Fibroblast of the conjunctiva (primary cell): ENCODE measurements around the gene PLXNA2.

Experiments used
- DNase-seq: peaks from one replicate; pipeline ENCODE4 v3.0.0-alpha.2; 2010; ENCODE audit warnings: low read depth

Gene PLXNA2

DNA sequence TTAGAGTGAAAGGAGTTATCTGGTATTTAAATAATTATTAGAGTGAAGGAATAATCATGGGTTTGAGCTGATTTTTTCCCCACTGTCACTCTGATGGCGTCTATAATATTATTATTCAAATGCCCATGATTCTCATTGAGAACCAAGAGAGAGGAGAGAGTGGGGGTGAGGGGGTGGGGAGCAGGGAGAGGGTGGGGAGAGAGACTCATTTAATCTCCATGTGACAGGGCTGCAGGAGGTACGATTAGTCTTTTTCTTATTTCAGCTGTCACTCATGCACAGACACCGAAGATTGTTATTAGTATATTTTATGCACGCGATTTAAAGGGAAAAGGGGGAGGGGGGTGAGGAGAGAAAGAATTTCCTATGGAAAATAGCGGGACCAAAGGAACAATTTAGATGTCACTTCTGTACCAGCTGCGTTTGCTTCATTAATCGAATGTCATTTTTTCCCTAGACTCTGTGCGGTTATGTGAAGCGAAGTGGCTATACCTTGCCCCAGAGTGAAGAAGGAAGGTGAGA lies 19.9 kb downstream of the PLXNA2 start:
- DNase-seq, result no peak

DNA sequence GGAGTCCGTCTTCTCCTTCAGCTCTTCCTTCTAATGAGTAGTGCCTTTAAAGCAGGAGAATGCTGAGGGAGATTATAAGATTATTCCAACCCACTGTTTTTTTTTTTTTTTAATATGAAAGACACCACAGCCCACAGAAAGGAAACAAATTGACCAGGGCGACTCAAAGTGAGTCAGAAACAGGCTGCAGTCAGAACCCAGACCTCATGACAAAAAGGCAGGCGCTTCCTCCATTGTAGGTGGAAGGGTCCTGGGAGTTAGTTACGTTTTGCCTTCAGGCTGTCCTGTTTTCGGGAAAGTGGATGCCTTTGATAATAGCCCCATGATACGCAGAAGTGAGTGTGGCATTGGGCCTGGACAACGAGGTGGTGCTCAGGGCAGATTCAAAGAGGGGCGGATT lies 21.0 kb downstream of the PLXNA2 start:
- no peak for DNase-seq

DNA sequence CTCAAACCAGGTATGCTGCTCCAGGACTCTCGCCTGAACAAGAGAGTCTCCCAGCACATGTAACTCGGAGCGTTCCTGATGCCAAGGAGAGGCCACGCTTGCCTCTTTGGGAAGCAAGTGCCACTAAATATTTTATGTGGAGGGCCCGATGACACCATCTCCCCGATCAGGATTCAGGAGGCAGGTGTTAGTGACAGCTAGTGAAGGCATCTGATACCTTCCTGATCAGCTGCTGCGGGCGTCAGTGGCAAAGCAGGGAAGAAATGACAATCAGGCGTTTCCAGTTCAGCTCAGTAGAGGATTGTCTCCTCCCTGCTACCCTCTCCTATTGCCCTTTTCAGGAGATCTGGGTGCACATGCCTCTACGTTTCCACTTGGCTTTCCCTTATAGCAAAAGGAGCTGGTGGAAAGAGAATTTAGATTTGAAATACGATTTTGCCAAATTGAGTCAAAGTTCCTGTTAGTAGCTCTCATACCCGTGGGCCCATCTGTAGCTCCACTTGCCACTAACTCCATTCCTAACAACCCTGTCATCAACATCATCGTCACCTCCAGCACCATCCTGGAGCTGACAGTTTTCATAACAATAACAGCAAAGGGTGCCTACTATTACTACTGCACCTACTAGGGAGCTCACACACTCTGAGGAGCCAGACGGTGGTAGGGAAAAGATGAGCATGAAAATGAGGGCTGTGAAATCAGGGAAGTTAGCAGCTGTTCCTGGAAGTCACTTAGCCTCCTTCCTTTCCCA lies 21.6 kb downstream of the PLXNA2 start:
- no peak for DNase-seq

DNA sequence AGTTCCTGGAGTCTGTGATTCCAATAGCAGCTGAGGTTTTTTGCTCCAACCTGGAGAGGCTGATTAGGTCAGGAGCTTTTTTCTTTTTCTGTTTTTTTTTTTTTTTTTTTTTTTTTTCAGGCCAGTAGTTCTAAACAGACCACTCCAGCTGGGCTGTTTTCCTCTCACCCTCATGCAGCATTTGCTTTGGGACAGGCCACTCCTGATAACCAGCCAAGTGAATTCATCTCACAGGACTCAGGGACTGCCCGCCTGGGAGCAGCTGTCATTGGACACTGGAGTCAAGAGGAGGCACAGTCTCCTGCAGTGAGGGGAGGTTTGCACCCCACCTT lies 22.9 kb downstream of the PLXNA2 start:
- DNase-seq, result no peak

DNA sequence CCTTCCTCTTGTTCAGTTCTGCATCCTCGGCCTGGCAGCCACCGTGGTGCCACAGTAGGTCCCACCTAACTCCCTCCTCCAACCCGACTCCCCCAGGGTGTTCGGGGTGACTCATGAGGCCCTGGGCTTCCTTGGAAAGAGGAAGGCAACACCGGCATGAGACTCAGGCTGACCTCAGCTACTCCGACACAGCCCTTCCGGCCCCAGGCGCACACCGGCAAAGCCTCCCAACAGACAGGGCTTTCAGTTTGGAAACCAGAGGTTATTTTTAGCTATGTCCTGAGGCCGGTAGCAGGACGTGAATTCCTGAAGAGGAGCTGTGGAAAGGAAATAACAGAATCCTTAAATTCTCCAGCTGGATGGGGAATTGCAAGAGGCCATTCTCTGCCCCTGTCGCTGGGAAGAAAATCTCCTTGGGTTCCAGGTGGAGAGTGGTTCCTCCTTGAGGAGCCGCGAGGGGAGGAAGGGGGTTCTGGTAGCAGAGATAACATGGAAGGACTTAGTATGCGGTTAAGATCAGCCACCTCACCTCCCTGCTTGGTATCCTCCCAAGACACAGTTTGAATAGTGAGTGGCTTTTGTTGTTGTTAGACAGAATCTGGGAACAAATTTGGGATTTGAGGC lies 24.4 kb downstream of the PLXNA2 start:
- no peak for DNase-seq

DNA sequence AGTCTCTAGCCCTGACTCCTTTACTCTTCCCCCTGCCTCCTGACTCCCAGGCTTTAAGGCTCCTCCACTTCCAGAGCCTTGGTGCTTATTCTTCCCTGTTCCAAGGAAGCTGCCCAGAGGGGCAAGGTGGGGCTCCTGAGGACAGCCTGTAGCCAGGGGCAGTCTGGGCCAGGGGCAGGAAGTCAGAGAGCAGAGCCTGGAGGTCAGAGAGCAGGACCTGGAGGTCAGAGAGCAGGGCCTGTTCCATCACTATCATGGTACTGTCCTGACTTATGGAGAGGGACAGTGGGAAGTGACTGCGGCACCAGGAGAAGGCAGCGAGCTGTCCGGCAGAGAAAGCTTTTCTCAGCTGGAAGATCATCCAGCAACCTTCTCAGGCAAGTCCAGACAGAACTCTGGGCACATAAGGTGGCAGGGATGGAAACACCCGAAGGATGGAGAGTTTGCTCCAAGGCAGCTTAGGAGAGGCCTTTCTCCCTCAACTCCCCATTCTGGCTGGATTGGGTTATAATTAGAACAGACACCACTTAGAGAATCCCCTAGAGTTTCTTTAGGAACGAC lies 25.0 kb downstream of the PLXNA2 start:
- DNase-seq, result no peak

DNA sequence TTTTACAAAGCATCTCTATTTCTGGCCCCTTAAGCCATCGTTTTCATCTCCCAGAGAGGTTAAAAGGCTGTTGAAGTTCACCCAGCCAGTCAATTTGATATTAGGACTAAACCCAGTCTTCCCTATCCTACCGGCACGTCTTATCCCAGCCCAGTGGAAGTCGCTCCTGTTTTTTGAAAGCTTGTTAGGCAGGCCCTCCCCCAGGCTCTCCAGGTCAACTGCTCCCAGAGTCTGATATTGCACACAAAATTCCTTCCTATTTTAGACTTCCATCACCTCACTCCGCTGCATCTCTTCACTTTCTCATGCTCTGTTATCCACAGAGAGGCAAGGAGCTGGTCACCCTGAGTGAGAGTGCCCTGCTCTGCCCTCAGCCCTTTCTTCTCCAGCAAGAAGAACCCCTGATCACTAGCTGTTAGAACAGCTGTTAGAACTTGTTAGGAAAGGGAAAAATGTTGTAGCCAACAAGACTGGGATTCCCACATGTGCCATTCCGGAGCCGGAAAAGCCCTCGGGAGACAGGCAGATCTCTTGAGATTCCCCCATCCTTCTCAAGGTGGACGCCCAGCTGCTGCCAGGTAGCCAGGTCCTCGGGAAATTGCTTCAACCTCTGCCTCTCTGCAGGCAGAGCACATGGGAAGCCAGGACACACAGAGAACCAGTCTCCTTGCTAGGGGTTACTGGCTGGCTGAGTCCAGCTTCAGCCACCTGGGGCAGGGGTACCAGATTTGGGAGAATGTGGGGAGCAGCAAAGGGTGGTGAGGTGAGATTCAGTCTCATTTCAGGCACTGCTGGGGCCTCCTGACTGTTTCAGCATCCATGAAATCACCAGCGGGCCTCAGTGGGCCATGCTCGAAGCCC lies 25.7 kb downstream of the PLXNA2 start:
- DNase-seq, result no peak

DNA sequence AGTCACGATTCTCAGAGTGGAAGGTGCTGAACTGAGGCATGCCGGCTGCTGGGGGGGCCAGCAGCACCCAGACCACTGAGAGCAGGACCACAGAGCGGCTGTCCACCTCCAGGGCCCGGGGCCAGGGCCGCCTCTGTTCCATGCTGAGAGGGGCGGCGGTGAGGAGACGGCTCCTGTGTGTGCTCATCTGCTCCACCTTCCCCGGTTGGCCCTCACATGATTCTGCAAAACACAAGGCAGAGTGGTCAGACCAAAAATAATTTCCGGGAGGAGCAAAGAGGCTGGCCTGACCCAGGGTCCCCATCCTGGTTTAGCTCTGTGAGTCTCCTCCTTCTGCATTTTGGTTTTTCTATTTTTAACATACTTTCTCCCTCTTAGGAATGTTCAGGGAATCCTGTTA lies 26.4 kb downstream of the PLXNA2 start:
- DNase-seq, result no peak

DNA sequence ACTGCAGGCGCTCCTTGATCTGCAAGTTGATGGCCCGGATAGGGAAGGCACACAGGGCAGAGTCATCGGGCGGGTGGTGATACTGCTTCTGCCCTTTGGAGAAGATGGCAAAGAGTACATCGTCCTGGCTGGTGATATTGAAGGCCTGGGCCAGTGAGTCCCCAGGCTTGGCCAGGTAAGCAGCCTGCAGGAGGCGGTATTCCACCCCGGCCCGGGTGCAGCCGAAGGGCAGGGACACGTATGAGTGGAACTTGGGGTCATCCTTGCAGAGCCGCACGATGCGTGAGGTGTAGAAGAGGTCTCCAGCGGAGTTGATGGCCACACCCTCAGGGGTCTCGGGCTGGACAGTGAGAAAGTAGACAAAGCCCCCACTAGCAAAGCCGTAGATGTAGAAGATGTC lies 27.4 kb downstream of the PLXNA2 start:
- no peak for DNase-seq

DNA sequence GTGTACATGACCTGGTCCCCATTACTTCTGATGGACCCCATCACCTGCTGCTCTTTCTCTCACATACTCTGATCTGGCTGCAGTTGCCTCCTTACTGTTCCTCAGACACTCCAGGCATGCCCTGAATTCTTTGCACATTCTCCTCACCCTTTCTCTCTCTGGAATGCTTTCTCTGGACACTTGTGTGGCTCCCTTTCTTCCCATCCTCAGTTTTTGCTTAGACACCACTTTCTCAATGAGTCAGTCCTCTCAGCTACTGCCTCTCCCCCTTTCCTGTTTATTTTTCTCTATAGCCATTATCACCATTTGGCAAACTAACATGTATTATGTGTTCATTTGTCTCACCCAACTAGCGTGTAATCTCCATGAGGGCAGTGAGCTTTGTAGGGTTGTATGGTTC lies 28.1 kb downstream of the PLXNA2 start:
- no peak for DNase-seq

DNA sequence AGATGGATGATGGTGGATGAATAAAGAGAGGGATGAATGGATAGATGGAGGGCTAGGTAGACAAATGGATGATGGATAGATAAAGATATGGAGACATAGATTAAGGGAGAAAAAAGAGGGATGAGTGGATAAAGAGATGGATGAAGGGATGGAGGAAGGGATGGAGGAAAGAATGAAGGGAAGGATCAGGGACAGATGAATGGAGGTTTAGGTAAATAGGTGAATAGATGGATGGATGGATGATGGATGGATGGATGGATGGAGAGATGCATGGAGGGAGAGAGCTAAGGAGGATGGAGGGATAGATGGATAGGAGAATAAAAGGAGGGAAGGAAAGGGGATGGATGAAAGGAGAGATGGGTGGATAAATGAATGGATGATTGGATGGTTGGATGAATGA lies 28.8 kb downstream of the PLXNA2 start:
- no peak for DNase-seq

DNA sequence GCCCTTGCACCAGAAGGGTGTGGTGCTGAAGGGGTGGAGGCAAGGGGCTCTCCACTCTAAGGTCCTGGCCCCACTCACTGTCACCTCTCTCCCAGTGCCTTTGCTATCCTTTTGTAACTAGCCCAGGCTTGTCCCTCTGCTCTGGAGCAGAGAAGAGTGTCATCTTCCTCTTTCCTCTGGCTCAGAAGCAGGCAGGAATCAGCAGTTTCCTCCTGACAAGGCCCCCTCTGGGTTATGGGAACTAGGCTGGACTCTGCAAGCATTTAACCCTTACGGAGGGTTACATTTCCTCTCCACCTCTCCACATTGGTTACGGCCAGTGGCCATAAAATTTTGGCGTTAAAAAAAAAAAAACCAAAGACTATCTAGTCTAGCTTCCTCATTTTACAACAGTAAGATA lies 30.4 kb downstream of the PLXNA2 start:
- DNase-seq, result no peak

DNA sequence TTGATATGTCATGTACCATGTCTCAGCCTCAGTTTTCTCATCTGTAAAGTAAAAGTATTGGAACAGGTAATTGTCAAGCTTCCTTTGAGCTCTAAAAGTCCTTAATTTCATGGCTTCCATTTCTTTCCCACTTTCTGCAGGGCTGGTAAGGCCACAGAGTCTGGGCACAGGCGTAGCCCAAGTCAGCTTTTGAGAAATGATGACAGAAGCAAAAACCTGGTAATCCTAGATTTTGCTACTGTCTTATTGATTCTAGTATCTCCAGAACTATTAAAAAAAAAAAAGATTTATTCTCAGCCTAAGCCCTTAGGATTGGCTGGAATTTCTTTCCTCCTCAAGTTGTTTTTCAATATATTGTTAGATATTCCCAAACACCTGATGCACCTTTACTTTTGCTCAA lies 31.3 kb downstream of the PLXNA2 start:
- no peak for DNase-seq

DNA sequence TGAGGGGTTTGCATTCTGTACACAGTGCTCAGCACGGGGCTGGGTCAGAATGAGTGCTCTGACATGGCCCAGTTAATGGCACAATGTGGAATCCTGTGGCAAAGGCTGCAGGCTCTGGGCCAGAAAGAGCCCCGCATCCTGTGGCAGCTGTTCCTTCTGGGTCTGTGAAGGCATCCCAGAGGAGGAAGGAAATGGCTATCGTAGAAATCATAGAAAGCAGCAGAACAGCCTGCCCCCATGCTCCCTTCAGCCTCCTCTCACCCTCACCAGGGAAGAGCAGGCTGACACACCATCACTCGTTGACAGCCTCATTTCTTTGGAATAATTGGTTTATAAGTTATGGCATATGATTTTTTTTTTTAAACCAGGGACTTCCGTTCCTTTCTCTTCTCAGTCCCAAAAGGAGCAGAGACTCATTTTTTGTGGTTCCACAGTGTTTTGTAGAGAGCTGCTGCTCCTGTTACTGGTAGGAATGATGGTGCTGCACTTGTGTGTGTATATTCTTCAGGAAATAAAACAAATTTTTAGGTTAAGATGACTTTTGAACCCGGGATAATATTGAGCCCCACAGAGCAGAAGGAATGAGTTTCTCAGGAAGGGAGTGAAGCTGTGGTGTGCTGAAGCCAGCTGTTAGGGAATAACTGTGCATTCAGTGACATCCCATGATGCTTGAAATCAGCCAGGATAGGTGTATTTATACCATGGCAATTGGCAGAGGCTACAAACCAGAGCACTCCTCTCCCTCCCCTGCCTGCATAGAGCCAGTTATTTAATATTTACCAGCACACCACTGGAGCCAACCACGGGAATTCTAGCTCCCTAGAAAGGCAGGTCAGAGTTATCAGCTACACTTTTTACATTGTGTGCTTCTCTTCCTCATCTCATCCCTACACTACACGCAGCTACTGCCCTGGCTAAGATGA lies 32.0 kb downstream of the PLXNA2 start:
- DNase-seq, result no peak

DNA sequence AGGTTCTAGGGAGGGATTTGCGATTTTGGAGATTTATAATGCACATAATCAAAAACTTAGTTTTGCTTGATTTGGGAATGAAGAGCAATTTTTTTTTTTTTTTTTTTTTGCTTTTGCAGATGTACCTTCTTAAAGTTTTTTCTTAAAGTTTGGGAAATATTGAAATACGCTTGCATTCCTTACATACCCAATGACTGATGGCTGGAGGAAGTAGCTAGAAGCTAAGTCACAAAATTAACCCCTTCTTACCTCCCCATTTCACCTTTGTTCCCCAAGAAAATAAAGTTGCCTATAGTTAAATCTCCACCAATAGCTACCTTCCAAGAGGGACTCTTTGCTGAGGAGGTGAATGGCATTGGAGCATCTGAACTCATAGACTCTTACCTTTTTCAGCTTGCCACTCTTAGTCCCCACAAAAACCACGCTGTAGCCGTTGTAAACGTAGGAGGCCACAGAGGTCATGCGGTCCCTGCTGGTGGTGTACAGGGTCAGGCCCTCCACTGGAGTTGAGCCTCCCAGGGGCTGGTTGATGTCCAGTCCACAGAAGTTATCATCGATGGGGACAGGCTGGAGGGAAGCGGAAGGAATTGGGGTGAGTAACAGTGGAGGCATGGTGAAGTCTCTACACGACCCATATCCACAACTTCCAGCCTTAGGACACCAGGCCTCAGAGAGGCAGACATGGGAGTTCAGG lies 34.1 kb downstream of the PLXNA2 start:
- no peak for DNase-seq

DNA sequence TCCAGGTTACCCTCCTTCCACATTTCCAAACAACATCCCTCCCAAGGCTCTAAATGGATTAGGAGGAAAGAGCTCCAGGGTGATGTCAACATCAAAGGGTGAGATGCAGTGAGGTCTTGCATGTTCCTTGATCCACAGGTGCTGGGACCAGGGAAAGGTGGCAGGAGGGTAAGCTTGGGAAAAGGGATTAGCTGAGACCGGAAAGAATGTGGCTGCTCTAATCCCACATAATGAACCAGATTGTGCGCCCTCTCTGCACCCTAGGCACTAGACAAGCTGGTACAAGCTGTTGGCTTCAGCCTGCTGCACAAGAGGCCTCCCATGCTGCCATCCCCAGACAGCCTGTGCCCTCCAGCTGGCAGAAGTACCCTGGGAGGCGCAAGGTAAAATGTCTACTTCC lies 34.9 kb downstream of the PLXNA2 start:
- DNase-seq, result no peak

DNA sequence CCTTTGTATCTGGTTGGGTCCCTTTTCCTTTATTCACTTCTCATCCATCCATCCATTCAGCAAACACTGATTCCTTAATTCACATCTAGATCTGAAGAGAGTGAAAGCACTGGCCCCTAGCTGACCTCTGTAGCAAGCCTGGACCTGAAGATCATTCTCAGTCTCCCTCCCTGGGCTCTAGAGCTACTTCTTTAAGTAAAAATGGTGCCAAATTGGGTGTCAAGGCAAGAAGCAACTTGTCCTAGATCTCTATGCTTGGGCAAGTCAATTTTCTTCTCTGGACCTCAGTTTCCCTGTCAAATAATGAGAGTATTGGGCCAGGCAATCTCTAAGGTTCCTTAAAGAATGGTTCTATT lies 36.1 kb downstream of the PLXNA2 start:
- DNase-seq, result no peak

DNA sequence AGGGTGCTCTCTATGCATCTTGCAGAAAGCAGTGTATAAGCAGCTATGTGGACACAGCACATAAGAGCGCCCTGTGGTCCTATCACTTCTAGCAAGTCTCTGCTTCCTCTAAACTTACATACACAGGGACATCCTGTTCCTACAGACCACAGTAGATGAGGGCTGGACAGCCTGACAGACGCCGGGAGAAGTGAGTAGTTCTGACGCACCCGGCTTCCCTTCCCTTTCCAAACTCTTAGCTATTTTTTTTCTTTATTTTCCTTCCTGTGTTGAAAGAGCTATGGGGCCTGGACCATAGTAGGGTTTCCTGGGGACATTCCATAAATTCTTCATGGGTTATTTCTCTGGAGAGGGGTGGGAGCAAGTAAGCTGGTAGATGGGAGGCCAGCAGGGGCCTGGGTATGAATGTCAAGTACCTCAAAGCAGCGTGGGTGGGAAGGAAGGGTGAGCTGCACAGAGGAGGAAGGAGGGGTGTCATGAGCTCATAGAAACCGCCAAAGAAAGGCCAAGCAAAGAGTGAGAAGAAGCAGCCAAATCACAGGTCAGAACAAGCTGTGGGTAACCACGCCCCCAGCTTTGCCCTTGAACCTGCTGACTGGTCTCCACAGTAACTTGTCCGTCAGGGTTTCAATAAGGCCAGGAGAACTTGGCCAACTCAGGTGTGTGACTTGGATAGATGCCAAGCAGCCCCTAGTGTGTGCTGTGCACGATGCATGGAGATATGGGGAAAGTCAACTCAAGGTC lies 36.6 kb downstream of the PLXNA2 start:
- DNase-seq, result peak; percentile 50

DNA sequence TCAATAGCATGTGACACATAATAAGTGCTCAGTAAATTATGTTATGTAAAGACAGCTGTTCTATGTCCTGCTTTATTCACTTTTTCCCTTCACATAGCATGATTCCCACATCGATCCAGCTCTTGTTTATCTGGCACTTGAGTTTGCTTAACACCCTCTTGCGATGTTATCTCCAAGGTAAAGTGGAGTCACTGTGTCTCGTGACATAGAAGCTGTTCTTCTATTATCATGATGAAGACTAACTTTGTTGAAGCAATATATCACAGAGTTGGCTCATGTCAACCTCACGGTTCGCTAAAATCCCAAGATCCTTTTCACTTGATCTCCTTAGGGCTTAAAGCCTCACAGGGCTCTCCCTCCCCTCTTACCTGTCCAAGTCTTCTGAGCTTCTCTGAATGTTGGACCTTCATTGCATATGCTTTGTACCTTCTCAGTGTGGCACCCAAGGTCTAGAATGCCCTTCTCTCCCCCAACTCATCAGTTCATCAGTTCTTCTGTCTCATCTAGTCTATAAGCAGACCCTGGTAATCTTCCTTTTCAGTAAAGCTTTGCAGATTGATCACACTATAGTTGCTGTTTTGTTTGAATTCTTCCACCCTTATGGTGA lies 38.0 kb downstream of the PLXNA2 start:
- no peak for DNase-seq
